T-helper 1 cell treated with Interleukin-12 subunit alpha and Interleukin-12 subunit beta and Interleukin-4 antibody, amounts not matched to agents 30 ng/mL and 1 ng/mL, for 36 hours (primary cell): Measurements from ENCODE around the gene ZNF385B. TPM values are rescaled to one million over a fixed set of nuclear protein-coding genes. Genes with fewer than 3 reads are reported as not detected.
"Not testable (repeated sequence)": the region's sequence is repeated elsewhere in the genome, so short reads cannot be mapped to it uniquely, and the experiment has no call there.

ENCODE experiments used
- intact Hi-C: fragments of 100-400 bp; cut with micrococcal nuclease; formaldehyde crosslinking; loops from one replicate; pipeline ENCODE4 v1.15.1; 2024
- total RNA-seq: library from RNA; stranded (reverse); gene quantifications from 2 replicates; pipeline ENCODE4 v1.2.3, GENCODE V29; 2022

The ZNF385B gene
- total RNA-seq, 1 donor from 2014 or later, result not detected

GRCh38 chr2:179512281-179513035, 349.0 kb downstream of the ZNF385B start:
- intact Hi-C loops, result no loop called here

- intact Hi-C loops, result no loop called here
Measured at GRCh38 chr2:179511105-179511789, 350.2 kb downstream of the ZNF385B start.

GRCh38 chr2:179495315-179495714, 366.1 kb downstream of the ZNF385B start:
- intact Hi-C loops, result no loop called here

GRCh38 chr2:179488563-179488962, 372.8 kb downstream of the ZNF385B start:
- intact Hi-C loops, result no loop called here

- intact Hi-C loops, result no loop called here
Measured at GRCh38 chr2:179487010-179487731, 374.2 kb downstream of the ZNF385B start.

DNA sequence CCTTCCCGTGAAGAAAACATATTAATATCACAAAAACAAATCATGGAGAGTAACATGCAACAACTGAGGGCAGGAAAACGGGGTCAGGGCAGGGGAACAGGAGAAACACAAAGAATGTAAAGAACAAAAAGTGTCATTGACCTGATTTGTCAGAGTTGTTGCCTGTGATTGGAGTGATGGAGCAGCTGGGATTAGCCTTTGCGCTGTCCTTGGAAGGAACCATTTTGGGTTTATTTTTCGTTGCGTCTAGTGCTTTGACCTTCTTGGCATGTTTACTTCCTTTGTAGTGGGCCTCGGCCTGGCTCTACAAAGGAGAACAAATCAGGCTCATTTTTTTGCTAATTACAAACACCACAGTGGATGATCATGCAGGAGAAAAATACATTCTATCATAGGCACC, 378.3 kb downstream of the ZNF385B start:
- intact Hi-C loops, result no loop called here

- intact Hi-C loops, result no loop called here
Measured at GRCh38 chr2:179479947-179480346, 381.5 kb downstream of the ZNF385B start.

DNA sequence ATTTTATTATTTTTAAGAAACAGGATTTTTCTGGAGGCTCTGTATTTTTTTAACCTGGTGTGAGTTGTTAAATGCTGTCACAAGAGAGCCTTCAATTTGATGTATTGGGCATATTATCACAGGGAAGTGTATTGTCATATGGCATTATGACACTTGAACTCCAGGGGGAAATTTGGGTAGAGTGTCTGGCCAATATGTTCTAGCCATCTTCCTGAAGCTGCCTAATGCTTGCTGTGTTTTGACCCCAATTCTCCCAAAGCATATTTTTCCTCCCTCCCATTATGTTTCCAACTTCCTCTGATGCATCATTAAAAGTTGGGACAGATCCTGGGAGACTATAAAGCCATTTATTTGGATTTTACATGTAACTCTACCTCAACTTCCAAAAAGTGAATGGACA, 382.6 kb downstream of the ZNF385B start:
- intact Hi-C loops, result no loop called here

- intact Hi-C loops, result no loop called here
Measured at GRCh38 chr2:179470992-179471391, 390.4 kb downstream of the ZNF385B start.

DNA sequence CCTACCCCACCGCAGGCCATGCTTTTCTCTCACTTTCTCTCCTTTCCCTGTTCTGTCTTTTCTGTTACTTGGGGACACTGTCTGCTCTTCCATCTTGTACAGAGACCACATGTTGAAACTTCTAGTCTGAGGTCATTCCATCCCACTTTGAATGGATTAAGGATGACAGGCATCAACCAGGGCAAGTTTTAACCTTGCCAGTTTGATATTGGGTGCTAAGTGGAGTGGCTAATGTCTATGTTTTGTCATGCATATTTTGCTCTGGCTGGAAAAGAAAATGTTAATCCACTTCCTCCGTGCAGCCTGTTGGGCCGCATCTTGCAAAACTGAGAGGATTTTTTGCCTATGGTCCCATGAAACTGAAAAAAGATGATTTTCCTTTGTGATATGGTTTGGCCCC, 391.3 kb downstream of the ZNF385B start:
- intact Hi-C loops, result no loop called here

DNA sequence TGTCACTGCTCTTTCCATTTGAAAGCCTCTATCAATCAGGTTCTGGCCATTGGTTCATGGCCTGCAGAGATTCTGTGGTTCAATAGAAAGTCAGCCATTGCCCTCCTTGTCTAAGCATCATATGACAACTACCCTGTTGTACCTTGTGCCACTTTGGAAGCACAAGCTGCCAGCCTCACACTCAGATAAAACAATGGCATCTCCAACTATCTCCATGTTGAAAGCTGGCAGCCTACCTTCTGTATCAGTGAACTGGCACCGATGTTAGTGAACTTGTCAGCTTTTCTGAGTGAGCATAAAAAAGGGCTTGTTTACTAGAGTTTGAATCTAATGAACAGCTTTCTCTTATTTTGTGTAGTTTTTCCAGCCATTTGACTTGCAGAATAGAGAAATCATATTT, 393.5 kb downstream of the ZNF385B start:
- intact Hi-C loops, result no loop called here

- intact Hi-C loops, result no loop called here
Measured at GRCh38 chr2:179467111-179467510, 394.3 kb downstream of the ZNF385B start.

DNA sequence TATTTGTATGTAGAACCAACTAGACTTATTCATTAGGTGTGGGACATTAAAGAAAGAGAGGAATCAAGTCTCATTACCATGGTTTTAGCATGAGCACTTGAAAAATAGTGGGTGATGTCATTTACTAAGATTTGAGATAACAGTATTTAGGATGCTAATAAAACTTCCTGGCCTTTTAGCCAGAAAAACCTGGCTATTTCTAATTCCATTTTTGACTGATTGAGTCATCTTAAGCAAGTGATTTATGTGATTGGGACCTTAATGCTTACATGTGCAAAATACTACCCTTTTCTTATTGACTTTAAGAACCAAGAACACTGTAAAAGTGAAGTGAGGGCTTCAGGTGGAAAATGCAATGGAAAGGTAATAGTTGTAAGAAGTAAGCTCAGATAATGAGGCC, 400.0 kb downstream of the ZNF385B start:
- intact Hi-C loops, result no loop called here

- intact Hi-C loops, result no loop called here
Measured at GRCh38 chr2:179460181-179460929, 401.1 kb downstream of the ZNF385B start.

GRCh38 chr2:179458113-179458512, 403.3 kb downstream of the ZNF385B start:
- intact Hi-C loops, result not testable (repeated sequence)

GRCh38 chr2:179455824-179456223, 405.6 kb downstream of the ZNF385B start:
- intact Hi-C loops, result no loop called here

GRCh38 chr2:179455172-179455524, 406.3 kb downstream of the ZNF385B start:
- intact Hi-C loops, result no loop called here

DNA sequence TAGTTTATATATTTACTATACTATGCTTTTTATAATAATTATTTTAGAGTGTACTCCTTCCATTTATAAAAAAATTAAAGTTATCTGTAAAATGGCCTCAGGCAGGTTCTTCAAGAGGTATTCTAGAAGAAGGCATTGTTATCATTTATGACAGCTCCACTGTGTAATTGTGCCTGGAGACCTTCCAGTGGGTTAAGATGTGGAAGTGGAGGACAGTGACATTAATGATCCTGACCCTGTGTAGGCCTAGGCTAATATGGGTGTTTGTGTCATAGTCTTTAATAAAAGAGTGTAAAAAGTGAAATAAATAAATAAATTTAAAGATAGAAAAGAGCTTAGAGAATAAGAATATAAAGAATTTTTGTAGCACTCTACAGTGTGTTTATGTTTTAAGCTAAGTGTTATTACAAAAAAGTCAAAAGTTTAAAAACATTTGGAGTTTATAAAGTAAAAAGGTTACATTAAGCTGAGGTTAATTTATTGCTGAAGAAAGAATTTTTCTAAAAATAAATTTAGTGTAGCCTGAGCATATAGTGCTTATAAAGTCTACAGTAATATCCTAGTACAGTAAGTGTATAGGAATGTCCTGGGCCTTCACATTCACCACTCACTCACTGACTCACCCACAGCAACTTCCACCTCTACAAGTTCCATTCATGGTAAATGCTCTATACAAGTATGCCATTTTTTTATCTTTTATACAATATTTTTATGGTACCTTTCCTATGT, 406.8 kb downstream of the ZNF385B start:
- intact Hi-C loops, result no loop called here

DNA sequence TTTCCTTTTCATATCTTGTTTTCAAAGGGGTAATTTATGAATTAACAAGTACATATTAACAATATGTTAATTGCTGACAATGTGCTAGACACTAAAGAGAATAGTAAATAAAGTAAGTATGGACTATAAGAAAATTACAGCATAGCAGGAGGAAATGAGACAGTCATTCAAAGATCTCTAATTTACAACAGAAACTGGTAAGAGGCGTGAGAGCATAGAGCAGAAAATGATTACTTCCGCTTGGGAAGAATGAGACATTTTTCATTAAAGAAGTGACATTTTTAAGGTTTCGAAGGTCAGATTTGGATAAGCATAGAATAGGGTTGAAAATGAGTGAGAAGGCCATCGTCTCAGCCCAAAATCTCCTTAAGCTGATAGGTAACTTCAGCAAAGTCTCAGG, 412.4 kb downstream of the ZNF385B start:
- intact Hi-C loops, result no loop called here

DNA sequence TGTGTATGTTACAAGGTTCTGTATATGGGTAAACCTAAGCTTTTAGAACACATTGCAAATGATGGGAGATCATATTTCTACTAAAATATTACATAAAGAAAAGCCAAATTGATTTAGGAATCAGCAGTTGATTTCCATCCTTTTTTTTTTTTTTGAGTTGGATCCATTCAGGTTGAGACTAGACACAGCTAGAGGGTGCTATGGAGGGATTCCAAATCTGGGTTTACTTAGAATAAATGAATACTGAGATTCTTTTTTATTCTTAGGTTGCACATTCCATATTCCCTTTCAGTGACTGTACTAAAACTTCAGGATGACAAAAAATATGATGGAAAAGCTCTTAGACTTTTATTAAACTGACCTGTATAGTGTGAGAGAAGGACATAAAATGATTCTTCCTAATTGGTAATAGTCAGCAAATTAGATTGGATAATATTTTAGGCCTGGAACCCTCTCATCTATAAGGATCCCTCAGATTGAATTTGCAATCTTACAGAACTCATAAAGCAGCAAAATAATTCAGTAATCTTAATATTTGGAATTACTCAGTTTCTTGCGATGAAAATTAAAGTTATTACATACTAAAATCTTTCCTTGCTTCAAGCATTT, 413.5 kb downstream of the ZNF385B start:
- intact Hi-C loops, result no loop called here

DNA sequence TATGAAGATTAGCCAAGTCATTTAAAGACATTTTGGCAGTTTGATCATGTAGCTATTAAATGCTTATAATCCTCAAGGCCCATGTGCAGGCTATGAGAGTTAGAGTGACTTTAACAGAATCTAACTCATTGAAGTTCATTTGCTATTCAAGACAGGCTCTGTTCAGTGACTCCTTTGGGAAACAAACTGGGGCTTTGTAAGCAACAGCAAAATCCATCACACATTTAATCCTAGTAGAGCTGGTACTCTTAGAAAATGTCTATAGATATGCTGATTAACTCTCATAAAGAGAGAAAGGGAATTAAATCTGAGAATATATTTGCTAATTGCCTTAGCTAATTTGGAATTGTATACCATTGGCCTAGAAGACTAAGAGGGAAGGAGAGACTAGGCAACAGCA, 414.0 kb downstream of the ZNF385B start:
- intact Hi-C loops, result no loop called here
